GM12873 (cell line): ENCODE results near the gene SLIT3.

ENCODE experiments used
- TF ChIP-seq, protein P1 (sequence below): IDR thresholded peaks from 2 replicates; pipeline ENCODE4 v1.5.1; 2012; ENCODE audit warnings: low read depth, mild to moderate bottlenecking, moderate library complexity, low read length, control low read depth; ENCODE audit not compliant: insufficient read depth; ENCODE audit errors: missing control alignments

SLIT3 gene

DNA sequence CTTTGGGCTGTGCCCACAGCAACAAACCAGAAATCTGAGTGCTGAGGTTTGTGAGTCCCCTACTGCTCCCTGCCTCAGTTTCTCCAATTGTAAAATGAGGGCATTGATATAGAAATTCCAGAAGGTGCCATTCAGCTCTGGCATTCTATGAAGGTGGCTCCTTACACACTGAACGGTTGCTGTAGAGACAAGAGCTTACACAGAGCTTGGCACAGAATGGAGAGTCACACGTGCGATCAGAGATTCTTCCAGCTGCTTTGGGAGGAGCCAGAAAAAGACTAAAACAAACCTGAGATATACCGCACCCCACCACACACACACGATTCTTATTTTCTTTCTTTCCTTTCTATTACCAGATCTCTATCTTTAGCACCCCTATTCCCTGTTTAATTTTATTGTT, 122.7 kb downstream of the SLIT3 start:
- TF ChIP-seq, protein P1, sequence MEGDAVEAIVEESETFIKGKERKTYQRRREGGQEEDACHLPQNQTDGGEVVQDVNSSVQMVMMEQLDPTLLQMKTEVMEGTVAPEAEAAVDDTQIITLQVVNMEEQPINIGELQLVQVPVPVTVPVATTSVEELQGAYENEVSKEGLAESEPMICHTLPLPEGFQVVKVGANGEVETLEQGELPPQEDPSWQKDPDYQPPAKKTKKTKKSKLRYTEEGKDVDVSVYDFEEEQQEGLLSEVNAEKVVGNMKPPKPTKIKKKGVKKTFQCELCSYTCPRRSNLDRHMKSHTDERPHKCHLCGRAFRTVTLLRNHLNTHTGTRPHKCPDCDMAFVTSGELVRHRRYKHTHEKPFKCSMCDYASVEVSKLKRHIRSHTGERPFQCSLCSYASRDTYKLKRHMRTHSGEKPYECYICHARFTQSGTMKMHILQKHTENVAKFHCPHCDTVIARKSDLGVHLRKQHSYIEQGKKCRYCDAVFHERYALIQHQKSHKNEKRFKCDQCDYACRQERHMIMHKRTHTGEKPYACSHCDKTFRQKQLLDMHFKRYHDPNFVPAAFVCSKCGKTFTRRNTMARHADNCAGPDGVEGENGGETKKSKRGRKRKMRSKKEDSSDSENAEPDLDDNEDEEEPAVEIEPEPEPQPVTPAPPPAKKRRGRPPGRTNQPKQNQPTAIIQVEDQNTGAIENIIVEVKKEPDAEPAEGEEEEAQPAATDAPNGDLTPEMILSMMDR = no peak

DNA sequence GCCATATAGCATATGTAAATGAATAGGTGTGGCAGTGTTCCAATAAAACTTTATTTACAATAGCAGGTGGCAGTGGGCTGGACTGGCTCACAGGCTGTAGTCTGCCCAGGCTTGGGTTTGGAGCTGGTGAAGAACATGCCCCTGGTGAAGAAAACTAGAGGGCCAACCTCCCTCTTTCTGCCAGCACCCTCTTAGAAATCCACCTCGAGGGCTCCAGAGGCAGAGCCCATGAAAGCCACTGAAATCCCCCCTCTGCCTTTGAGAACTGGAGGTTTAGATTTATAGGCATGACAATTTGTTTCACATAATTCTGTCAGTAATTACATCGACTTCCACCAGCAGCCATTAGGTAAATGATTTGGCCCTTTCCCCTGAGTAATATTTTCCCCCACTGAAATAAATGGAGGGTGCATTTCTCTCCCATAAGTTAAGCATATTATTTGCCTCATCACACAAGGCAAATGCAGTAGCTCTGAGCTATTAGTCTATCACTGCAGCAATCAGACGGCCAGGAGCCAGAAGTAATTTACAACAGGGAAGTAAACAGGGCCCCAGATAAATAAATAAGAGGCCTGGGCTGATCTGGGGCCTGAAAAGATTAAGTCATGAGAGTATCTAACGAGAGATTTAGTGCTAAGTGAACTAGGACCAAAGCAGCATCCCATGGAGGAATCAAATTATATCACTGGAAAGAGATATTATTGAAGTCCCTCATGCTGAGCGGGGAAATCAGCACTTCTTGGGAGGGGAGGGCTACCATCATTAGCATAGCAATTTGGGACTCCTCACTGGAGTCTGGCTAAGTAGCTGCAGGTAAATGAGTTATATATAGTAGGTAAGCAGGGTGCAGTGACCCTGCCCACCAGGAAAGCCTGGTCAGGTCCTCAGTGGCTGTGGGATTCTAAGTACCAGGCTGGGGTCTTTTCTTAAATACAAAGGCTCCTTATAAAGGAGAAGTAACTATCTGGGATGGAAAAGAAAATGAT, 123.9 kb downstream of the SLIT3 start:
- TF ChIP-seq, protein P1 = no peak

DNA sequence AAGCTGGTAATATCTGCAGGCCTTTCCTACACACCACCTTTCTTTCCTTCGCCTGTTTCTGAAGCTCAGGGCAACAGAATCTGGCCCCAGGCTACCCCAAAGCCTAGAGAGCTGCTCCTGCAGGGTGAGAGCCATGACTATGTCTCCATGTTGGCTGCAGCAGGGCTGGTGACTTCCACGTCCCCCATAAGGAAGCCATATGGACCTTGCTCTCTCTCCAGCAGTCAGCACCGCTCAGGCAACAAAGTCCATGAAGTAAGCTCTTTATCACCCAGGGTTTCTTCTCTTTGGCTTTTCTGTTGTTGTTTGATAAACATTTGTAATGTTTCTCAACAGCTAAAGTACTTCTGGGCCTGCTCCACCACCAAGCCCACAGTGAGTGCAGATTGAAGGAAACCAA, 125.2 kb downstream of the SLIT3 start:
- TF ChIP-seq, protein P1 = no peak

DNA sequence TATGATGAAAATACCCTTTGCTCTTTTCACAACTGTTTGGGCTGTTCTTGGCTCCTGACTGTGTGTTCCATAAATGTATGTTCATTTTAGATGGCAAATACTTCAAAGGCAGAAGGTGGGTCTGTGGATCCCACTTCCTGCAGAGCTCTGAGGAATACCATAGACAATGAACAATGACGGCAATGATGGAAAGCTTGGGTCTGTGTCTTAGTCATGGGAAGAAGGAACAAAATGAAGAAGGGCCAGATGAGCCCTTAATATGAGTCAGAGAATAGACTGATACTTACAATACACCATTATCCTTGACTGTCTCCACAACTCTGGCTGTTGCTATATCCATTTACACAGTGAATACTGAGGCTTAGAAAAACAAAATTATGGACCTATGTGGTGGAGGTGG, 126.0 kb downstream of the SLIT3 start:
- TF ChIP-seq, protein P1 = no peak

DNA sequence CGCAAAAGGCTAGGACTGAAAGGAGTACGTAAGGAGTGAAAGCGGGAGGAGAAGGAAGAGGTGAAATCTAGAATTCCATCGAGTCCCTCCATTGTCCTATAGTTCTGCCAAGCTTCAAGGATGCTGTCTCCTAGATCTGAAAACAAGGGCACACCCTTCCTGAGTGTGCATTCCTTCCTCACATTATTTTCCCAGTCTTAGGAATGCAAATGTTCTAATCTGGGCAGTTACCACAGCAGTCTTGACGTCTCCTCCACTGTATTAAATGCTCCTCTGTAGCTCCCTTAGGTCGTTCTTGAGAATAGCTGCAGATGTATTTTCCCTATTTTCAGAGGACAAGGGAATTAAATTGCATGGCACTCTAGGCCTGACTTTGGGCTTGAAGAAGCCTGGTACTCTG, 127.6 kb downstream of the SLIT3 start:
- TF ChIP-seq, protein P1 = no peak

DNA sequence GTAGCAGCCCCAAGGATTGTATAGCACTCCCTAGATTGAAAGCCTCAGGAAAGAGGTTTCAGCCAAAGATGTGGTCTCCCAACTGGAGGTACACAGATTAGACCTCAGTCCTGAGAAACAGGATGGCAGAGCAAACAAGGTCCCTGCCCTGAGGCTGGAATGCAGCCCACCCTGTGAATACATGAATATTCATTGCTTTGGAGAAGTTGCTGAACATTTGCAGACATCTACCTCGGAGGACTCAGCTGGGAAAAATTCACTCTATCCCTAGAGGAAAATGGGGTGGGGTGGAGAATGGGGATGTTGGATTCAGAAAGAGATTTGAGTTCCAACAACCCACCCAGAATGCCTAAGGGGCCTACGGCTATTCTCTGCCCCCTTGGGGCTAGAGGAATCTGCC, 129.4 kb downstream of the SLIT3 start:
- TF ChIP-seq, protein P1 = no peak

DNA sequence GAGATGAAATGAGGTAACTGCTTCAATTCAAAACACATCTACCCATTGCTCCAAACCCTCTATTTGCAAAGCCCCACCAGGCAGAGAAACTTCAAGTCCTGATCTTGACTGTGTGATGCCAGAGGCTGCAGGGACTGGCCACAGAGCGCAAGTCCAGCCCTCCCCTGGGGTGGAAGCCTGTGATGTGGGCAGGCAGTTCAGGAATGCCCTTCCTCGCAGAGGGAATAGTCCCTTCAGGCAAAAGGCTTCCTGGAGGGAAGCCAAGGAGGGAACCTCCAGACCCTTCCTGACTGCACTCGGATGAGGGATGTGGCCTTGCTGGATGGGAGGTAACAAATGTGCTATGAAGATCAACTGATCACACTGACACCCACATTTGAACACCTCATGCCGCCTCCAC, 131.2 kb downstream of the SLIT3 start:
- TF ChIP-seq, protein P1 = no peak
